Body of pancreas (tissue), 4 donors: ENCODE data around the gene CARD19.

ENCODE experiments used
- CTCF ChIP-seq, 7 experiments: fragments of 450-650 bp in 4 of 7; fragments of 200-600 bp in 3 of 7; sonication (generic) in 3 of 7; IDR thresholded peaks; one replicate each; pipeline ENCODE4 v1.5.1; 2016 to 2019; ENCODE audit warnings: antibody characterized with exemption in 7 of 7
- POLR2A ChIP-seq, 3 donors: fragments of 450-650 bp; IDR thresholded peaks; one replicate each; pipeline ENCODE4 v1.6.1; 2016; ENCODE audit warnings: antibody characterized with exemption in 3 of 3, mild to moderate bottlenecking in 2 of 3

- TF ChIP-seq CTCF (IDR thresholded peaks at IDR 0.05), result no peak
- TF ChIP-seq POLR2A (IDR thresholded peaks at IDR 0.05), result no peak
Observed at GRCh38 chr9:93050231-93050630, 45.8 kb upstream of the CARD19 start.
